ENCODE results near the gene AP5B1.
"Not testable (repeated sequence)": the region's sequence is repeated elsewhere in the genome, so short reads cannot be mapped to it uniquely, and the experiment has no call there.

The AP5B1 gene

GRCh38 chr11:65762169-65762568 is 18.6 kb downstream of the AP5B1 start:
- DNase-seq: not testable (repeated sequence)

GRCh38 chr11:65745049-65745448 is 35.7 kb downstream of the AP5B1 start:
- no peak for DNase-seq

GRCh38 chr11:65744699-65745042 is 36.1 kb downstream of the AP5B1 start:
- DNase-seq: no peak

- no peak for DNase-seq
Measured at GRCh38 chr11:65744026-65744698, 36.6 kb downstream of the AP5B1 start.

GRCh38 chr11:65743681-65744025 is 37.1 kb downstream of the AP5B1 start:
- DNase-seq: no peak

GRCh38 chr11:65742353-65742752 is 38.4 kb downstream of the AP5B1 start:
- DNase-seq: no peak

- no peak for DNase-seq
Measured at GRCh38 chr11:65741185-65741584, 39.6 kb downstream of the AP5B1 start.

GRCh38 chr11:65739022-65739421 is 41.8 kb downstream of the AP5B1 start:
- no peak for DNase-seq

- DNase-seq: no peak
Measured at GRCh38 chr11:65736810-65737209, 44.0 kb downstream of the AP5B1 start.

GRCh38 chr11:65735111-65735510 is 45.7 kb downstream of the AP5B1 start:
- DNase-seq: not testable (repeated sequence)

GRCh38 chr11:65730461-65730860 is 50.3 kb downstream of the AP5B1 start:
- no peak for DNase-seq

- DNase-seq: no peak
Measured at GRCh38 chr11:65727865-65728264, 52.9 kb downstream of the AP5B1 start.

GRCh38 chr11:65726660-65727059 is 54.1 kb downstream of the AP5B1 start:
- no peak for DNase-seq

Data from activated CD8-positive, alpha-beta memory T cell treated with anti-CD3 and anti-CD28 coated beads, Interleukin-2, amount 50 U/mL, for 4 hours (primary cell).